Superior temporal gyrus (tissue), 1 donor: ENCODE results near the gene GRIP2.

Experiments used
- DNase-seq: peaks from one replicate; pipeline ENCODE4 v3.0.0-alpha.2; 2016; ENCODE audit errors: extremely low spot score

GRIP2 gene

DNA sequence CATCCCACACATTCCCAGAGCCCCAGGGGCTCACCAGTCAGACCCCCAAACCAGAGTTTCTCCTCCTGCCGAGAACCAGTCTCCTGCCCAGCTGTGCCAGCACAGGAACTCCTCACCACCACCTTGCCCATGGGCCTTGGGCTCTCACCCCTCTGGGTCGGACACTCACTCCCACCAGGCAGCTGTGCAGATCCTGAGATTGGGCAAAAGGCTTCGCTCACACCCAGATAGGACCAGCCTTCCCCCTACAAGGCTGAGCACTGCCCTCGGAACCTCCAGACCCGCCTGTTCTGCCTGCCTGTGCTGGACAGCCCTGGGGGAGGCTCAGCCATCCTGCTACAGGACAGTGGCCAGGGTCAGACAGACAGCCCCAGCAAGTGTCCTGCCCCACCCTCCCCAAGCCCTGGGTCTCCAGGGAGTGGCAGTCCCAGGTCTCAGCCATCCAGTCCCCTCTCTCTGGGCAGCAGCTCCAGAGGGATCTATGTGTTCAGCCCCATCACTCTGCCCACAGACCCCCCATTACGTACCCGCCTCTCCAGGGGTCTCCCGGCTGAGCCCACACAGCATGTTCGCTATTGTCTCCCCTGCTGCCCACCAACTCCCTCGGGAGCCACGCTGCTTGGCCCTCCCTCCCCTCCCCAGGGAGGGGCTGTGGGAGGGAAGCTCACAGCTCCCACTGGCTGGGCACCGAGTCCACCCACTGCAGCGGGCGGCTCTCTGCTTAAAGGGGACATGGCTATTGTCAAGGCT is at the start of gene GRIP2:
Gene GRIP2, minus strand, starts transcription at position 601 of the 750 bp plus-strand sequence. Its CDS starts 34 bp downstream, at position 567.
- no peak for DNase-seq

DNA sequence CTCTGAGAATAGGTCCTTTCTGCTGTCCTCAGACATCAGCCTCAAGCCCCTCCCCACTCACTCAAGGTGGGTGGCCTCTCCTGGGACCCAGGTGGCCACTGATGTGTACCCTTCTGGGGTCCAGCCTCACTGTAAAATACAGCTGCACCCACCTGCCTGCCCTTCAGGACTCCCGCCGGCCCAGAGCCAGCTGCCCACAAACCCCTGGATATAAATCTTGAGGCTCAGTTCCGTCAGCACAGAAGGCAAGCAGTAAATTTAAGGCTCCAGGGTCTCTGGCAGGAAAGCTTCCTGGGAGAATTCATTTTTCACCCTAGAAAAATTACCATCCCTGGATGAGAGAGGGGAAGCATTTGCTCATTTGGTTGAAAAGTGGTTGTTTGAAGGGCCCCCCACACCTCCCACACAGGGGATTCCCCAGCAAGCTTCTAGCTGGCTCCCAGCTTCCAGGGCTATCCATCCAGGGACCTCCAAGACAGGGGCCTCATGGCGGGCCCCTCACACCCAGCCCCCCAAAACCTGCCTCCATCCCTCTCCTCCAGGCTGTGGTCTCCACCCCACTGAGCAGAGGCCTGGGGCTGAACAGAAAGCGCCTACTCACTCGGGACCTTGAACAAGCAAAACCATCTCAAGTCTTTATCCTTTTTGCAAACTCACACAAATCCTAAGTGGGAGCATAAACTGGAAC is 48.4 kb upstream of the GRIP2 start:
- no peak for DNase-seq

DNA sequence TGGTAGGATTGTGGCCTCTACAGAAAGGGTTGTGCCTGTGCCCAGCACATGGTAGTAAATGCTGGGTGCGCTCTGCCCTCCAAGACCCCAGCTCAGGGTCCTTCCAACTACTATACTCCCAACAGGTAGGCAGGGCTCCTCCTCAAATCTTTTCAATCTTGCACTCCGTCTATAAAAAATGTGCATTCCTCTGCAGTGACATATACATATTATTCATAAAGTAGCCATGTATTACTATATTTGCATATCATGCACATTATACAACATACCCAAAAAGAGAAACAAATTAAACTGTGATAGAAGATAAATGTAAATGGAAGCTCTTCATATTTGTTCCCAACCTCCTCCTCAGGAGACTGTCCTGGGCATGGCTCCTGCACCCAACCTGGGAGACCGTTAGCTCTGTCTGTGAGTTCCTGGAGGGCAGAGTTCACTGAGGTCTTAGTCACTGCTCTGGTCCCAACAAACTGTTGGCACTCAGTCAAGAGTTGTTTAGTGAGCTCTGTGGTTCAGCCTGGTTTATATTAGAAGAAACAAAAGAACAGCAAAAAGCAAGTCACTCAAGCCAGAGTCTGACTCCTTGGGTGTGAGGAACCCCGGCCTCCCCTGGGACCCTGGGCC is 47.7 kb upstream of the GRIP2 start:
- no peak for DNase-seq

DNA sequence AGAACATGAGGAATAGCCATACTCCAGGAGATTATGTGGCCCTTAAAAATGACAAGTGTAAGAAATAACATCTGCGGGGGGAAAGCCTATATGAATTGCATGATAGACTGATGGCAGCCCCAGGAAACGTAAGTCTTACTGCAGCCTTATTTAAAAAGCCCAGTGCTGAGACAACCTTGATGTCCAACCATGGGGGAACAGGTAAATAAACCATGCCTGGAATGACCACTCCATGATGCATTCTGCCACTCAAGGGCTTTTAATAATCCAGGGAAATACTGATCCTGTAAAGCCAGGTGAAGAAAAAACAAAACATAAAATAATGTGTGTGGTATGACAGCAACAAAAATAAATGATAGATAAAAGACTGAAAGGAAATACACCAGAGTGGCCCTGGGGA is 46.5 kb upstream of the GRIP2 start:
- DNase-seq, result no peak

DNA sequence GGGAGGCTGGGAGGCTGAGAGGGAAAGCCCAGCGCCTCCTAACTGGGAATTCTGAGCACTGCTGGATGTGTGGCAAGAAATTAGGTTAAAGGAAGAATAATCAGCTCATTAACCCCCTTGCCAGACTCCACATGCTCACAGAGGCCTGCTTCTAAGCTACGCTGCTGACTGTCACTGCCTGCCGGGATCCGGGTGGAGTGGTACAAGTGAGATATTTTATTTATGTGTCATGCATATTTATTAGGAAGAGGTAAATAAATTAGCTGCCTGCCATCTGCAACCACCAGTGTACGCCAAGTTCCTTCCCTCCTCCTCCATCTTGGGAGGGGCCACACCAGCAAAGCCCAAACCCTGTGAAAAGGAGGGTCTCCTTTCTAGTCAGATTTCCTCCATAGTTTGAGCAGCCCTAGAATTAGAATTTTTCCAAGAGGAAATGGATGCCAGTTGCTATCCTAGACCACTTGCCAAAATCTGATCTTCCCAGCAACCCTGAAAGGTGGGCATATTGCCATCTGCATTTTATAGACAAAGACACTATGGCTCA is 43.5 kb upstream of the GRIP2 start:
- no peak for DNase-seq

DNA sequence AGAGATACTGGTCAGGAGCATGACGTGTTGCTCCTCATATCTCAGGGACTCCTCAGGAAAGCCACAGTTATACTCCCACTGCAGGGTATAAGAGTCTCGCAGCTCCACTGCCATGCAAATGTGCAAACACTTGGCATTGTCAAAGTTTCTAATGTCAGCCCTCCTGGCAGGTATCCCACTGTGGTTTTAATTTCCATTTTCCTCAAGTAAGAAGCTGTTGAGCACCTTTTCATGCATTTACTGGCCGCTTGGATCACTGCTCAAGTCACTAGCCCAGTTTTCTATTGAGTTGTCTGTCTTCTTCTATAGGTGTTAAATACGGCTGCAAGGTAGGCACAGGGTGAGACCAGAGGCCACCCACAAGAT is 41.9 kb upstream of the GRIP2 start:
- no peak for DNase-seq

DNA sequence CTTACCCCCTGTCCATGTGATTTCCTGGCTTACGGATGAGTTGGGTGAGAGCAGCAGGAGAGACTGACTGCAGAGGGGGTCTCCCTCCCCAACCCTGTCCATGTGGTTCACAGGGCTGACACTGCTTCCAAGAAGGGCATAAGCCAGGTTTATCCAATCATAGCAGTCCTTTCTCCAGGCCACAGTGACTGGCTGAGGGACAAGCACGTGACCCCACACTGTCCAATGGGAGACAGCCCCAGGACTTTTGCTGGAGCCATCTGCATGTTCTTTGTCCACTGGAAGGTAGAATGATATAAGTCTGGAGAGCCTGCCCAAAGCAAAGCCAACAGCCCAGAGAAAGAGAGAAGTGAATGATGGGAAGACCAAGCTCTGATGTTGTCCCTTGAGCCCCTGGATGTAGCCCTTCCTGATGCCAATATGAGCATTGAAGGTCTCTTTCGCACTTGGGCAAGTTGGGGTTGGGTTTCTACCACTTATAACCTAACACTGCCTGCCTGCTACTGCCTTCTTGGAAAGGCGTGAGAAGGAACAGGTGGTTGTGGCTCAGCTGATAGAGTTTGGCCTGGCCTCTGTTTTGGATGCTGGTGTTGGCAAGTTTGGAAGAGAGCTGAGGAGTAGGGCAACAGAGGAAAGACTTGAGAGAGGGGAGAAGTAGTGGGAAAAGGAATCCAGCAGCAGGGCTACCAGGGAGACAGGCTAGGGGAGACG is 41.3 kb upstream of the GRIP2 start:
- DNase-seq, result no peak

DNA sequence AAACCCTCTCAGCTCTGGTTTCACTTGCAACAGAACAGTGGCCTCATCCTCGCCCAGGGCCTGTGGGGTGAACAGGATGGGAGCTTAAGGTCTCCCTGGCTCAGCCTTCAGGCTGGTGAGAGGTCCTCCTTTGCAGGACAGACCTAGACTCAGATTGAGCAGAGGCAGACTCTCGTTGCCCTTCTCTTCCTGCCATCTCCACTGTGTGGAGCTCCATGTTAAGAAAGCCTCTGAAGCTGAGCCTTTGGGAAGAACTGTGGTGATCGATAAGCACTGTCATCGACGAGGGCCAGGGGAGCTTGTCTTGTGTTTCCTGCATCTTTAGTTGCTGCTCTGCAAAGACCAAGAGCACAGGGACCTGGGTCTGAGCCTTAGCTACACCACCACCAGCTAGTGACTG is 37.8 kb upstream of the GRIP2 start:
- DNase-seq, result no peak

DNA sequence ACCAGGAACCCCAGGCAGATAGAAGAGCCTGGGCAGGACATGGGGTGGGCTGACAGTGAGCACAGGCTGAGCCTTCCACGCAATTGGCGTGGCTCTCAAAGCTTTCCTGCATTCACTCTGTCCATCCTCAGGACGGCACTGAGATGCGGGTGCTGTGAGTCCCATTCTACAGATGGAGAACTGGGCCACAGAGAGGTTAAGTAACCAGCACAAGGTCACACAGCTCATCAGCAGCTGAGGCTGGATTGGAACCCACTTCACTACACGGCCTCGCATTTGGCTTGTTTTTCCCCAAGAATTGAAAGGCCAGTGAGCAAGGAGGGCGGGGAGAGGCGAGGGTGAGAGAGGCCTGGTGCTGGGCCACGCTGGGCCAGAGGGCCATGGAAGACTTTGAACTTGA is 36.0 kb upstream of the GRIP2 start:
- no peak for DNase-seq

DNA sequence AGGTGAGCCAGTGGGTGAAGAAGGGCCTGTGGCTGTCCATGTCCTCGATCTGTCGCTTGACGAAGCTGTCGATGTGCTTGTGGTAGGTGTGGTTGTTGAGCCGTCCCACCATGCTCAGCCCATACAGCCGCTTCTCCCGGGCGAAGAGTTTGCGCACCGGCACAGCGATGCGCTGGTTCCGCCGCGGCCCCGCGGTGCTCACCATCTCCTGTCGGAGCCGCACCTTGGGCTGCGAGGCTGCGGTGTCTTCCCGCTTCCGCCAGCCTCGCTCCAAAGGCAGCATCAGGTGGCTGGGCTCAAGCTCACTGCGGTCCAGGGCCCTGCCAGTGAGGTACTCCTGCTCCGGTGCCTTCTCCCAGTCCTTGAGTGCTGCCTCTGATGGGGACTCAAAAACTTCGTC is 34.0 kb upstream of the GRIP2 start:
- no peak for DNase-seq

DNA sequence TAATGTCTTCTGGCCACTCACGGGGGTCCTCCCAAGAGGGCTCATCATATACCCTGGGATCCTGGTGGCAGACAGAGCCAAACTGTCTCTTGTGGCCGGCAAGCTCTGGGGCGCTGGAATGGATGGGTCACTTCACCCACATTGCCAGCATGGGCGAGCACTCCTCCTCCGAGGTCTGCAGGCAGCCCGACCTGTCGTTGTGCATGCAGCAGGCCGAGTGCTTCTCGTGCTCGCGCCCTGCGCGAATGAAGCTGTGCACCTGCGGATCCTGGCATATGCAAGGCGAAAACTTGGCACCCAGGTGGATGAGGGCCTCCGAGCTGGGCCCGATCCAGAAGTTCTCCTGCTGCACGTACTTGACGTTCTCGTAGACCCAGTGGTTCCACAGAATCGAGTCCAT is 33.6 kb upstream of the GRIP2 start:
- no peak for DNase-seq

DNA sequence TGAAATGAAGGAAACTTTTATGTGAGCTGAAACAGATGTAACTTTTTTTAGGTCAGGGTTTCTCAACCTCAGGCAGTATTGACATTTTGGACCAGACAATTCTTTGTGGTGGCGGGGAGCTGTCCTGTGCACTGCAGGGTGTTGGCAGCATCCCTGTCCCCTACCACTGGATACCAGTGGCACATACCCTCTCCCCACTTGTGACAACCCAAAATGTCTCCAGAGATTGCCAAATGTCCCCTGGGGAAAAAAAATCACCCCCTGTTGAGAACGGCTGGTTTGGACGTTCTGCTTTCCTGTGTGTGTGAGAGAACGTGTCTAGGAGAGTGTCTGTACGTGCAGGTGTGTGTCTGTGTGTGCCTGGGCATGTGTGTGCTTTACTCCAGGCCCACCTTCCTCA is 30.7 kb upstream of the GRIP2 start:
- DNase-seq, result no peak

DNA sequence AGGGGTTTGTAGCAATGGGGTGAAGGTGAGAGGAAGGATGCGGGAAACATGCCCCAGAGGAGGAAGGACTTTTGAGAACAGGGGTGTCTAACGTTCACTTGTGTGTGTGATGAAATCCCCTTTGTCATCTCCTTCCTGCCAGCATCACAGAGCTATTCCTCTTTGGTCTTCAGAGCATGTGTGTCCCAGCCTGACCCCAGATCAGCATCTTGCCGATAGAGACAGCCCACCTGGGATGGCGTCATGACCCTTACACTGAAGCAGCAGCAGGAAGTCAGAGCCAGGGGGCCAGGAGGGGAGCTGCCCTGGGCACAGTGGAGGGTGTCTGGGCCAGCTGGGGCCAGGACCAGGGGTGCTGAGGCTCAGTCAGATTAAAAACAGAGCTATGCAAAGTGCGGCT is 29.9 kb upstream of the GRIP2 start:
- no peak for DNase-seq

DNA sequence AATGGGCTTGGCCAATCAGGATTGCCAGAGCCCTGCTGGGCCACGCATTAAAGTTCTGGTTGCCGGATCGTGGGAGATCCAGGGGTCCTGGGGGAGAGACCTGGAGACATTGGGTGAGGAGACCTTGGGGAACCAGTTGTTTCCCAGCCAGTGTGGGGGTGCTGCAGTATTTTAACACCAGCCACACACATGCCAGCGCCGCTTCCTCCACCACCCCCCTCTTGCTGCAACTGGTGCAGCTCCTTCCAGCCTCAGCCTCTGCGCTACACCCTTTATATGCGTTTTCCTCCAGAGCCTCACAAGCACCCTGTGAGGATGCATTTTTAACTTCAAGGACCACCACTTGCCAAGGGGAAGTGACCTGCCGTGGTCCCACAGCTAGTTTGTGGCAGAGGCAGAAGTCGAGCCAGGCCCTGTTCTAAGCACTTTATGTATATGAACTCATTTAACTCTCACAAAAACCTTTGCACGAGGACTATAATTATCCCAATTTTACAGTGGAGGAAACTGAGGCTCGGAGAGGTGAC is 29.4 kb upstream of the GRIP2 start:
- DNase-seq, result no peak

DNA sequence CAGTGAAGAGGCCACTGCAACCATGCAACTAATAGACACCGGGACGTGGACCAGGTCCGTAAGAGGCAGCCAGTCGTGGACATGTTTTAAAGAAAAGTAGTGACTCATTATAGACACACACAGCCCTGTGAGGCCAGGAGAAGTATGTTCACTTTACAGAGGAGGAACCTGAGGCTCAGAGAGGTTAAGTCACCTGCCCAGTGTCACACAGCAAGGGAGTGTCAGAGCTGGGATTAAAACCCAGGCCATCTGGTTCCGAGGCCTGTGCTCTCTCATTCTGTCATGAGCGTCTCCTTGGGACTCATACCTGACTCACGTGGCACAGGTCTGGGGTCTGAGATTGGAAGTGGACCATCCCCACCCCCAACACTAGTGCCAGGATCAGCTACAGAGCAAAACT is 28.1 kb upstream of the GRIP2 start:
- no peak for DNase-seq

DNA sequence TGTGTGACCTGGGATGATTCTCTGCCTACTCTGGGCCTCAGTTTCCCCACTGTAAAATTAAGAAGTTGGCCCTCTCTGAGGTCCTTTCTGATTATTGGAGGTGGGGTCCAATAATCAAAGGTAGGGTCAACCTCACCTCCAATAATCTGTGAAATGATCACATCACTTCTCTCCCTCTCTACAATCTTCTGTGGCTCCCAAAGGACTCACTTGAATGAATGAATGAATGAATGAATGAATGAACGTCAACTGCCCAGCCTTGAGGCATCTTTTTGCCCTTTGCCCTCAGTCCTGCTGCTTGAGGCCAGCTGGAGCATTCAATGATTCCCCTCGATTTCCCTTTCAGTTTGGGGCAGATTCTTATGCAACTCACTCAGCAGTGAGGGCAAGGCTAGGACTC is 26.7 kb upstream of the GRIP2 start:
- DNase-seq, result no peak

DNA sequence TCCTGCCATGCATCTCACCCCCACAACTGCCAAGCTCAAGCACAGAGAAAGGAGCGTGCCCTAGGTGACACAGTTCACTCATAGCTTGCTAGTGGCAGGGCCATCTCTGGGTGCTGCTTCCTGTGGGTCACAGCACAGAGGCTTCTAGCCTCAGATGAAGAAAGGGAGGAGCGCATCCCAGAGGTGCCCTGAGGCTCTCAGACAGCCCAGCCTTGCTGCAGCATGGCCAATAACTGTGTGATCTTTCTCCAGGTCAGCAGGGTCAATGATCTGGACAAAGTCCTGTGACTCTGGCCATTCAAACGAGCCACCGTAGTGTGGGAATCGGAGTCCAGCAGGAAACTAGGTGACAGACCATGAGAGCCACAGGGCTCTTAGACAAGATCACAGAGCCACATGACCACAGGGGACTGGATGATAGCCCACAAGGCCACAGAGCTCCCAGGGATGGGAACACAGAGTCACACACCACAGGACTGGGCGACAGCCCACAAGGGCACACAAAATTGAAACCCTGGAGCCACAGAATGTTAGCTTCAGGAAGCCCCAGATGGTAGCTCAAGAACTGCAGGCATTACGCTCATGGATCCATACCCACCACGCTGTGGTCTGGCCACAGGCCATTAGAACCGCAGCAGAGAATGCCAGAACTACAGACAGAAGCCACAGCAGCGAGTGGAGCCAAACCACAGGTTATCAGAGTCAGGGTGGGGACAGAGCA is 25.9 kb upstream of the GRIP2 start:
- no peak for DNase-seq

DNA sequence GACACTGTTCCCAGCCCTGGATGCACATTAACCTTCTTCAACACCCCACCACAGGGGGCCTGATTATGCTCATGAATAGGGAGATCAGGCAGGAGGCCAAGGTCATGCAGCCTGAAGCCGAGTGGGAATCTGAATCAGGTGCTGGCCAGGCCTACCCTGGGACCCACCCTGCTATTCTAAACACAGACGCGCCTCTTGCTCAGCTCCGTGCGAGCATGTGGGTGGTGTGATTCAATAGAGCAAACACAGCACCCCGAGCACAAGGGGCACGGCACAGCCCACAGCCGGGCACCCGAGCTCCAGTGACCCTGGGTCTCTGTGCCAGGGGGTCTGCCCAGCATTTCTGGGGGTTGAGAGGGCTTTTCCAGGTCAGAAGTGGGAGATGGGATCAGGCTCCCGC is 24.6 kb upstream of the GRIP2 start:
- no peak for DNase-seq

DNA sequence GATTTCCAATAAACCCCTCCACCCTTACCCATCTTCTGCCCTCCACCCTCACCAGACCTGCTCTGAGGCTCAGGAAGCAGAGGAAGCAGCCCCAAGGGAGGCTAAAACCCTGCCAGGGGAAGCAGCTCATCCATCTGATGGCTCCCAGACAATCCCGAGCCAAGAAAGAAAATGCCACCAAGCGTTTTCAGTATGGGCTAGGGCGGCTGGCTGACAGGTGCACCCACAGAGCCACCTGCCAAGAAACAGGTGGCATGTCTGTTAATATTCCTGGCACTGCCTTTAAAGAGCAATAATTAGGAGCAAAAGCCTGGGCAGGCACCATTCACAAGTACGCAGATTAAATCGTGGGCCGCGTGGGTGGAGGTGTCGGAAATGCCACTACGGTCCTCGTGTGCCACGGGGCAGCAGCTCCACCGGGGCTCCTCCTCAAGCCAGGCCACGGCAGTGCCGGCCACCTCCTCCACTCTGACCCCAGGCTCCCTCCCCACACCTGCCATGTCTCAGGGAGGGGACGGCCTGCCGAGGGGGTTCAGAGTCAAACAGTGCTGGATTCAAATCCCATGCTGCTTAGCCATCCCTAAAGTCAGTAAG is 23.9 kb upstream of the GRIP2 start:
- no peak for DNase-seq

DNA sequence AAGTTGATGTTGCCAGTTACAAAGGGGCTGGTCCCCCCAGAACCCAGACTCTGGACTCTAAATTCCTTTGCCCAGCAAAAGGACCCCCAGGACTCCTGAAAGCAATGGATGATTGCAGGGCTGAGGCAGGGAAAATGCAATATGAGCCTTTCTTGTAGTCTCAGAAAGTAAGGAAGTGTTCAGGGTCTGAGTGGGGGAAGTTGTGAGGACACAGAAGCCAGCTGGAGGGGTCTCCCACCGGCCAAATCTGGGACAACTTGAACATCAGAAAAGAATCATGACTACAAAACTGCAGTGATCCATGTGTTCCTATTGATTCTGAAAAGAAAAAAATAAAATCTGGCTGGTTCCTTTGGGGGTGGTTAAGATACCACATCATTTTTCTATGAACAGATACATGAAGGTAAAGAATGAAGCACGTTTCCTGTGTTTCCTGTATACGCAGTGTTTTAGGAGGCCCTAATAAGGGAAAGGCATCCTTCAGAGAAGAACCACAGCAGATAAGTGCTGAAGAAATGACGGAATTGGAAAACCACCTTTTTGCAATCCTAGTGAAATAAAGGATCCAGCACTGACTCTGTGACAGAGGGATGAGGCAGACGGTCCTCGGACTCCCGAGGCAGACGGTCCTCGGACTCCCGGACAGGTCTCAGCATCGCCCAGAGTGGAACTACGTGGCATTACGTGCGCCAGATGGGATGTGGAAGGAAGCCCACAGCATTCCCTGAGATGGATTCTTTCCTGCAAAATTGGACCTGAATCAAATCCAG is 22.2 kb upstream of the GRIP2 start:
- DNase-seq, result no peak
